Measurements from ENCODE around the gene PLEKHG2. TPM values are rescaled to one million over a fixed set of nuclear protein-coding genes. Genes with fewer than 3 reads are reported as not detected.

The PLEKHG2 gene
- polyA plus RNA-seq, 1 donor from 2014 or later = 14.3 TPM

- Histone ChIP-seq H4K20me1 (ENCODE audit: insufficient read depth) (no peaks in the 10 kb centered on the region), H3K9me2 (ENCODE audit: insufficient read depth, low read length) (no peaks in the 10 kb centered on the region), H2AFZ (ENCODE audit: low read depth, low read length) (no peak overlapping the region), H3K36me3 (ENCODE audit: insufficient read depth, low read length) (no peaks in the 10 kb centered on the region), H3K27ac (ENCODE audit: low read length) (no peak overlapping the region), H3K9me3 (ENCODE audit: low read length) (no peaks in the 10 kb centered on the region), H3K9ac (ENCODE audit: low read length) (no peak overlapping the region), H3F3A (ENCODE audit: insufficient read depth, low read length, poor library complexity, severe bottlenecking) (no peaks in the 10 kb centered on the region), H3K27me3 (ENCODE audit: insufficient read depth, low read depth, low read length) (peaks cover 52% of the 10 kb centered on the region), H3K4me3 (ENCODE audit: low read length) (no peak overlapping the region), H3K79me2 (replicated peaks; ENCODE audit: insufficient read depth, low read length) (no peaks in the 10 kb centered on the region), H3K4me2 (ENCODE audit: low read length) (no peak overlapping the region)
- TF ChIP-seq EZH2 (IDR thresholded peaks at IDR 0.05; ENCODE audit: borderline replicate concordance, insufficient read depth, low read length, poor library complexity, severe bottlenecking) (no peak), EP300 (conservative IDR thresholded peaks at IDR 0.05; ENCODE audit: poor library complexity, severe bottlenecking) (no peak), RAD21 (conservative IDR thresholded peaks at IDR 0.05) (no peak), CTCF (IDR thresholded peaks at IDR 0.05; ENCODE audit: poor library complexity, severe bottlenecking) (no peak), MXI1 (conservative IDR thresholded peaks at IDR 0.05; ENCODE audit: poor library complexity, severe bottlenecking) (no peak)
These were observed 4.6 kb upstream of the PLEKHG2 start for GRCh38 chr19:39407660-39408391.

GRCh38 chr19:39408392-39409207 lies 3.9 kb upstream of the PLEKHG2 start:
- no peaks in the 10 kb centered on the region for H3F3A ChIP-seq (ENCODE audit: insufficient read depth, low read length, poor library complexity, severe bottlenecking)
- H3K9ac ChIP-seq (ENCODE audit: low read length) = no peak overlapping the region
- H3K36me3 ChIP-seq (ENCODE audit: insufficient read depth, low read length) = no peaks in the 10 kb centered on the region
- peaks cover 52% of the 10 kb centered on the region for H3K27me3 ChIP-seq (ENCODE audit: insufficient read depth, low read depth, low read length)
- peaks cover 1% of the 10 kb centered on the region for H3K79me2 ChIP-seq (replicated peaks; ENCODE audit: insufficient read depth, low read length)
- no peak overlapping the region for H3K4me3 ChIP-seq (ENCODE audit: low read length)
- H3K4me2 ChIP-seq (ENCODE audit: low read length) = no peak overlapping the region
- no peaks in the 10 kb centered on the region for H3K9me2 ChIP-seq (ENCODE audit: insufficient read depth, low read length)
- H3K9me3 ChIP-seq (ENCODE audit: low read length) = no peaks in the 10 kb centered on the region
- no peak overlapping the region for H3K27ac ChIP-seq (ENCODE audit: low read length)
- no peak for TF ChIP-seq MXI1 (conservative IDR thresholded peaks at IDR 0.05; ENCODE audit: poor library complexity, severe bottlenecking)
- TF ChIP-seq EZH2 (IDR thresholded peaks at IDR 0.05; ENCODE audit: borderline replicate concordance, insufficient read depth, low read length, poor library complexity, severe bottlenecking) = no peak
- no peak for TF ChIP-seq REST (IDR thresholded peaks at IDR 0.05; ENCODE audit: borderline replicate concordance)
- TF ChIP-seq CTCF (IDR thresholded peaks at IDR 0.05; ENCODE audit: poor library complexity, severe bottlenecking) = no peak
- no peak for TF ChIP-seq POLR2AphosphoS5 (IDR thresholded peaks at IDR 0.05)
- no peak for TF ChIP-seq EP300 (conservative IDR thresholded peaks at IDR 0.05; ENCODE audit: poor library complexity, severe bottlenecking)
- TF ChIP-seq TAF1 (IDR thresholded peaks at IDR 0.05; ENCODE audit: low read depth) = no peak
- TF ChIP-seq SMC3 (conservative IDR thresholded peaks at IDR 0.05; ENCODE audit: poor library complexity) = no peak
- TF ChIP-seq RAD21 (conservative IDR thresholded peaks at IDR 0.05) = no peak
- no peak overlapping the region for H2AFZ ChIP-seq (ENCODE audit: low read depth, low read length)
- no peaks in the 10 kb centered on the region for H4K20me1 ChIP-seq (ENCODE audit: insufficient read depth)

Measured in neural cell (in vitro differentiated cells).